HCT116 (cell line): ENCODE results near the gene UPK2. TPM values are rescaled to one million over a fixed set of nuclear protein-coding genes. Genes with fewer than 3 reads are reported as not detected.

Experiments
- ATAC-seq: fragments of 200-7000 bp; cut with Tn5 transposase; 2 replicates; pipeline ENCODE4 v1.9.1; 2020; ENCODE audit warnings: mild to moderate bottlenecking, moderate library complexity
- BruUV-seq: library from RNA; stranded (reverse); fragments of 400-500 nt; replicated peaks from 2 replicates; lab custom pipeline; 2021; lab: Mats Ljungman, UMichigan
- CTCF ChIA-PET: fragments of 300-600 bp; sonication (Branson Sonifier 250); formaldehyde crosslinking; loops from one replicate; lab custom pipeline; 2021; ENCODE audit warnings: antibody characterized with exemption; lab: Charles Lee
- POLR2A ChIA-PET: fragments of 300-600, 350-600 bp; sonication (Branson Sonifier 250); formaldehyde crosslinking; loops from one replicate; lab custom pipeline; 2021; ENCODE audit warnings: antibody characterized with exemption; lab: Charles Lee
- RAD21 ChIA-PET, 2 experiments: fragments of 300-600 bp; sonication (Branson Sonifier 250); formaldehyde crosslinking; loops; one replicate each; lab custom pipeline; 2023; ENCODE audit warnings: low total read pairs in 2 of 2; ENCODE audit not compliant: uncharacterized antibody in 2 of 2, unreplicated experiment in 2 of 2, low non-redundant PET in 1 of 2; lab: Charles Lee
- DNase-seq: peaks from one replicate; pipeline ENCODE4 v3.0.0-alpha.2; 2010; ENCODE audit warnings: low read depth, low spot score
- H2AFZ ChIP-seq: fragments of 200-600 bp; shearing (Covaris generic), sonication (generic); 2 replicates; pipeline ENCODE4 v1.6.1; 2017; ENCODE audit warnings: low read depth, mixed run types, mixed read lengths, antibody characterized with exemption, low read length; ENCODE audit not compliant: poor library complexity, severe bottlenecking
- H3K27ac ChIP-seq: 2 replicates; pipeline ENCODE4 v1.5.1; 2012; ENCODE audit warnings: low read depth, low read length
- H3K27me3 ChIP-seq: fragments of 200-600 bp; sonication (generic); 2 replicates; pipeline ENCODE4 v1.6.1; 2016; ENCODE audit warnings: mixed run types, low read length, mixed read lengths; ENCODE audit not compliant: insufficient read depth
- H3K36me3 ChIP-seq, 2 experiments: fragments of 200-500 bp in 1 of 2; fragments of 200-600 bp in 1 of 2; sonication (Bioruptor generic) in 1 of 2; sonication (generic) in 1 of 2; 2 replicates each; pipeline versions ENCODE4 v1.5.1 to v1.6.1; 2014 to 2016; ENCODE audit warnings: low read length in 2 of 2, inconsistent platforms in 1 of 2, mixed read lengths in 1 of 2, mixed run types in 1 of 2; ENCODE audit not compliant: insufficient read depth in 2 of 2, control insufficient read depth in 1 of 2
- H3K4me1 ChIP-seq, 2 experiments: fragments of 200-600 bp in 1 of 2; sonication (generic) in 1 of 2; 2 replicates each; pipeline versions ENCODE4 v1.5.1 to v1.6.1; 2012 to 2017; ENCODE audit warnings: low read length in 2 of 2, inconsistent platforms in 1 of 2, mild to moderate bottlenecking in 1 of 2, mixed read lengths in 1 of 2, mixed run types in 1 of 2, moderate library complexity in 1 of 2; ENCODE audit not compliant: insufficient read depth in 2 of 2, control insufficient read depth in 1 of 2
- H3K4me2 ChIP-seq: fragments of 200-600 bp; sonication (generic); 2 replicates; pipeline ENCODE4 v1.6.1; 2017; ENCODE audit warnings: mixed run types, low read length, mixed read lengths
- H3K4me3 ChIP-seq, 2 experiments: fragments of 200-600 bp in 1 of 2; sonication (generic) in 1 of 2; replicated peaks in 1 of 2; 2 replicates each; pipeline ENCODE4 v1.5.1; 2011 to 2016; ENCODE audit warnings: low read length in 2 of 2, control low read depth in 1 of 2, low read depth in 1 of 2, mild to moderate bottlenecking in 1 of 2, mixed read lengths in 1 of 2, mixed run types in 1 of 2
- H3K79me2 ChIP-seq: fragments of 200-600 bp; sonication (generic); 2 replicates; pipeline ENCODE4 v1.6.1; 2017; ENCODE audit warnings: mild to moderate bottlenecking, mixed run types, low read length, moderate library complexity, mixed read lengths; ENCODE audit not compliant: insufficient read depth
- H3K9ac ChIP-seq: fragments of 200-600 bp; sonication (generic); 2 replicates; pipeline ENCODE4 v1.6.1; 2016; ENCODE audit warnings: low read length, mixed read lengths
- H3K9me2 ChIP-seq: fragments of 200-600 bp; sonication (generic), shearing (Covaris generic); 2 replicates; pipeline ENCODE4 v1.6.1; 2017; ENCODE audit warnings: mixed run types, mild to moderate bottlenecking, moderate library complexity; ENCODE audit not compliant: insufficient read depth
- H3K9me3 ChIP-seq, 2 experiments: fragments of 200-500 bp in 1 of 2; fragments of 200-600 bp in 1 of 2; sonication (Bioruptor generic) in 1 of 2; sonication (generic) in 1 of 2; 2 replicates each; pipeline ENCODE4 v1.6.1; 2014 to 2017; ENCODE audit warnings: low read length in 2 of 2, mixed read lengths in 2 of 2, inconsistent platforms in 1 of 2, low read depth in 1 of 2, mild to moderate bottlenecking in 1 of 2, mixed run types in 1 of 2, moderate library complexity in 1 of 2; ENCODE audit not compliant: control insufficient read depth in 1 of 2, insufficient read depth in 1 of 2
- H4K20me1 ChIP-seq: fragments of 200-600 bp; sonication (generic), shearing (Covaris generic); 2 replicates; pipeline ENCODE4 v1.6.1; 2017; ENCODE audit warnings: mixed run types, mild to moderate bottlenecking, moderate library complexity; ENCODE audit not compliant: insufficient read depth
- CBX3 ChIP-seq: IDR thresholded peaks from 2 replicates; pipeline ENCODE4 v1.6.1; 2012; ENCODE audit warnings: low read depth
- EZH2phosphoT487 ChIP-seq: fragments of 200-600 bp; IDR thresholded peaks from 2 replicates; pipeline ENCODE4 v1.6.1; 2018; ENCODE audit warnings: antibody characterized with exemption, borderline replicate concordance
- JUND ChIP-seq: IDR thresholded peaks from 2 replicates; pipeline ENCODE4 v1.6.1; 2012
- POLR2A ChIP-seq: IDR thresholded peaks from 2 replicates; pipeline ENCODE4 v1.7.0; 2011; ENCODE audit warnings: borderline replicate concordance; ENCODE audit not compliant: insufficient read depth, insufficient read length; ENCODE audit errors: extremely low read depth
- RAD21 ChIP-seq: IDR thresholded peaks from 2 replicates; pipeline ENCODE4 v1.6.1; 2012; ENCODE audit warnings: low read depth, mild to moderate bottlenecking
- SIN3A ChIP-seq: IDR thresholded peaks from 2 replicates; pipeline ENCODE4 v1.6.1; 2012; ENCODE audit warnings: low read depth
- SRF ChIP-seq: IDR thresholded peaks from 2 replicates; pipeline ENCODE4 v1.6.1; 2012; ENCODE audit warnings: low read depth
- YY1 ChIP-seq: IDR thresholded peaks from 2 replicates; pipeline ENCODE4 v1.6.1; 2011; ENCODE audit warnings: low read length, low read depth, moderate library complexity, mild to moderate bottlenecking; ENCODE audit not compliant: insufficient replicate concordance; ENCODE audit errors: extremely low read depth
- ZFX ChIP-seq: fragments of 450-650 bp; IDR thresholded peaks from 2 replicates; pipeline ENCODE4 v1.6.1; 2017
- ZNF274 ChIP-seq: fragments of 200-500 bp; sonication (Bioruptor generic); IDR thresholded peaks from 2 replicates; pipeline ENCODE4 v1.6.1; 2014; ENCODE audit warnings: mild to moderate bottlenecking, low read depth, low read length, inconsistent platforms
- intact Hi-C: fragments of 100-400 bp; cut with micrococcal nuclease; formaldehyde crosslinking; loops from 2 replicates; pipeline ENCODE4 v1.10.0; 2022
- total RNA-seq: library from RNA; stranded (reverse); gene quantifications from one replicate; pipeline ENCODE4 v1.2.1, GENCODE V29; 2021; ENCODE audit not compliant: unreplicated experiment
- TF ChIP-seq, protein P1 (sequence below): IDR thresholded peaks from 2 replicates; pipeline ENCODE4 v1.6.1; 2012; ENCODE audit warnings: low read depth
- TF ChIP-seq, protein P2 (sequence below), 3 experiments: fragments of 200-600 bp in 1 of 3; sonication (generic) in 1 of 3; IDR thresholded peaks in 2 of 3; conservative IDR thresholded peaks in 1 of 3; 2 replicates each; pipeline ENCODE4 v1.5.1; 2012 to 2017; ENCODE audit warnings: low read depth in 2 of 3, low read length in 2 of 3, antibody characterized with exemption in 1 of 3, borderline replicate concordance in 1 of 3, control low read depth in 1 of 3, mild to moderate bottlenecking in 1 of 3, mixed read lengths in 1 of 3, mixed run types in 1 of 3, moderate library complexity in 1 of 3; ENCODE audit not compliant: insufficient read depth in 1 of 3
- TF ChIP-seq, protein P3 (sequence below): IDR thresholded peaks from 2 replicates; pipeline ENCODE4 v1.6.1; 2012

The UPK2 gene
- total RNA-seq, 1 experiment from 2014 or later: 0.42 TPM

DNA sequence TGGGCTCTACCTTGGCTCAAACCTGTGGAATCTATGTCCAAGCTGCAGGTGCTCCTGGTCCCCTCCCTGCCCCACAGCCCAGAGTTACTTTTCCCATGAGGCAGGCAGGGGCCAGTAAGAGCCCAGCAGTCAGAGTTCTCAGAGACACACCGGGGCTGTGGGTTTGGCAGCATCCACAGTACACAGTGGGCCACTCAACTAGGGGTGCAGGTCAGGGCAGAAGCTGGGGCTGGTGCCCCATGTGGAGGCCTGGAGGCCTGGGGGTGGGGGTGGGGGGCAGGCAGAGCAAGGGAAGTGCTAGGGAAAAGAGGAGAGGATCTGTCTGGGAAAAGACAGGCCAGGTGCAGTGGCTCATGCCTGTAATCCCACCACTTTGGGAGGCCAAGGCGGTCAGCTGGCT lies 2.5 kb downstream of the UPK2 start:
- no peaks in the 10 kb centered on the region for H3K36me3 ChIP-seq
- CTCF ChIA-PET: interaction anchor here (1.2 kb wide), 1 partner anchor 50 kb away, joined by 4 read pairs; no protein-coding TSS in a partner anchor
- TF ChIP-seq SIN3A (no peak), YY1 (no peak), ZFX (no peak)
- TF ChIP-seq, protein P1, sequence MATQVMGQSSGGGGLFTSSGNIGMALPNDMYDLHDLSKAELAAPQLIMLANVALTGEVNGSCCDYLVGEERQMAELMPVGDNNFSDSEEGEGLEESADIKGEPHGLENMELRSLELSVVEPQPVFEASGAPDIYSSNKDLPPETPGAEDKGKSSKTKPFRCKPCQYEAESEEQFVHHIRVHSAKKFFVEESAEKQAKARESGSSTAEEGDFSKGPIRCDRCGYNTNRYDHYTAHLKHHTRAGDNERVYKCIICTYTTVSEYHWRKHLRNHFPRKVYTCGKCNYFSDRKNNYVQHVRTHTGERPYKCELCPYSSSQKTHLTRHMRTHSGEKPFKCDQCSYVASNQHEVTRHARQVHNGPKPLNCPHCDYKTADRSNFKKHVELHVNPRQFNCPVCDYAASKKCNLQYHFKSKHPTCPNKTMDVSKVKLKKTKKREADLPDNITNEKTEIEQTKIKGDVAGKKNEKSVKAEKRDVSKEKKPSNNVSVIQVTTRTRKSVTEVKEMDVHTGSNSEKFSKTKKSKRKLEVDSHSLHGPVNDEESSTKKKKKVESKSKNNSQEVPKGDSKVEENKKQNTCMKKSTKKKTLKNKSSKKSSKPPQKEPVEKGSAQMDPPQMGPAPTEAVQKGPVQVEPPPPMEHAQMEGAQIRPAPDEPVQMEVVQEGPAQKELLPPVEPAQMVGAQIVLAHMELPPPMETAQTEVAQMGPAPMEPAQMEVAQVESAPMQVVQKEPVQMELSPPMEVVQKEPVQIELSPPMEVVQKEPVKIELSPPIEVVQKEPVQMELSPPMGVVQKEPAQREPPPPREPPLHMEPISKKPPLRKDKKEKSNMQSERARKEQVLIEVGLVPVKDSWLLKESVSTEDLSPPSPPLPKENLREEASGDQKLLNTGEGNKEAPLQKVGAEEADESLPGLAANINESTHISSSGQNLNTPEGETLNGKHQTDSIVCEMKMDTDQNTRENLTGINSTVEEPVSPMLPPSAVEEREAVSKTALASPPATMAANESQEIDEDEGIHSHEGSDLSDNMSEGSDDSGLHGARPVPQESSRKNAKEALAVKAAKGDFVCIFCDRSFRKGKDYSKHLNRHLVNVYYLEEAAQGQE: no peak
- TF ChIP-seq, all 23 proteins: peak for 0
- no peaks in the 10 kb centered on the region for H3K9me3 ChIP-seq
- no peak overlapping the region for H3K4me2 ChIP-seq
- no peaks in the 10 kb centered on the region for H4K20me1 ChIP-seq
- no peak for ATAC-seq
- intact Hi-C loops: loop anchor here (5.0 kb wide), 1 partner anchor 361 kb away; no protein-coding TSS in a partner anchor
- BruUV-seq: no TSS peak
- no peaks in the 10 kb centered on the region for H3K9me2 ChIP-seq
- ChIA-PET POLR2A (interaction anchor here (1.5 kb wide), 1 partner anchor 10 kb away, joined by 4 read pairs; no protein-coding TSS in a partner anchor), RAD21 (interaction anchor here in 1 of 2 experiments (0.6 kb wide), 1 partner anchor 143 kb away, joined by 5 read pairs; no protein-coding TSS in a partner anchor)
- DNase-seq: no peak
- H3K27ac ChIP-seq: no peak overlapping the region
- peaks cover 0 to 18% of the 10 kb centered on the region in 2 experiments; a peak in 2 of 4 replicates for H3K4me1 ChIP-seq
- H3K79me2 ChIP-seq: no peaks in the 10 kb centered on the region
- no peak overlapping the region for H3K4me3 ChIP-seq
- H3K9ac ChIP-seq: no peak overlapping the region
- H3K27me3 ChIP-seq: no peaks in the 10 kb centered on the region
- no peak overlapping the region for H2AFZ ChIP-seq

DNA sequence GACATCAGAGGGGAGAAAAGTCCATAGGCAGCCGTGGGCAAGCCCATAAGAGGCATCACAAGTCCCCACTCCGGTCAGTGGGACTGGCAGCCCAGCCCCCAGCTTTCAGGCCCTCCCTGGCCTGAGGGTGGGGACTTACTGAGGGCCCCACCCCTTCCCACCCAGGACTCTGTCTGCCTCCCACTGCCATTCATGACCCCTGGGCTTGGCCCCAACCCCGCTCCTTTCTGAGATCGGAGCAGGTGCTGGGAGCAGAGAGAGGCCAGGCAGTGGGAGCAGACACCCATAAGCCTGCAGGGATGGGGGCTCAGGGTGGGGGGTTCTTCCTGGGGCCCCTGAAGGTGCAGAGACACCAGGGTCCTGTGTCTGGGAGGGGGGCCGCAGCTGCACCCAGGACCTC lies 5.1 kb downstream of the UPK2 start:
- Histone ChIP-seq H3K9me3 (no peaks in the 10 kb centered on the region), H3K4me3 (no peak overlapping the region), H3K79me2 (no peaks in the 10 kb centered on the region), H4K20me1 (no peaks in the 10 kb centered on the region), H3K9ac (no peak overlapping the region), H3K9me2 (no peaks in the 10 kb centered on the region), H2AFZ (no peak overlapping the region), H3K4me1 (peaks cover 0 to 6% of the 10 kb centered on the region in 2 experiments; a peak in 2 of 4 replicates), H3K27me3 (no peaks in the 10 kb centered on the region), H3K36me3 (no peaks in the 10 kb centered on the region), H3K4me2 (no peak overlapping the region), H3K27ac (no peak overlapping the region)
- DNase-seq (no peak), ATAC-seq (no peak)
- ChIA-PET POLR2A (interaction anchor here (0.9 to 1.1 kb wide), 2 partner anchors 52 to 272 kb away, joined by 3 to 4 read pairs; no protein-coding TSS in a partner anchor), CTCF (interaction anchor here (0.9 kb wide), 1 partner anchor 379 kb away, joined by 3 read pairs; no protein-coding TSS in a partner anchor), RAD21 (no interaction called here)
- intact Hi-C loops: no loop called here
- no TSS peak for BruUV-seq
- no peak for TF ChIP-seq EZH2phosphoT487
- TF ChIP-seq POLR2A: no peak
- TF ChIP-seq RAD21: no peak
- no peak for TF ChIP-seq ZNF274
- no peak for TF ChIP-seq CBX3
- TF ChIP-seq, protein P2, sequence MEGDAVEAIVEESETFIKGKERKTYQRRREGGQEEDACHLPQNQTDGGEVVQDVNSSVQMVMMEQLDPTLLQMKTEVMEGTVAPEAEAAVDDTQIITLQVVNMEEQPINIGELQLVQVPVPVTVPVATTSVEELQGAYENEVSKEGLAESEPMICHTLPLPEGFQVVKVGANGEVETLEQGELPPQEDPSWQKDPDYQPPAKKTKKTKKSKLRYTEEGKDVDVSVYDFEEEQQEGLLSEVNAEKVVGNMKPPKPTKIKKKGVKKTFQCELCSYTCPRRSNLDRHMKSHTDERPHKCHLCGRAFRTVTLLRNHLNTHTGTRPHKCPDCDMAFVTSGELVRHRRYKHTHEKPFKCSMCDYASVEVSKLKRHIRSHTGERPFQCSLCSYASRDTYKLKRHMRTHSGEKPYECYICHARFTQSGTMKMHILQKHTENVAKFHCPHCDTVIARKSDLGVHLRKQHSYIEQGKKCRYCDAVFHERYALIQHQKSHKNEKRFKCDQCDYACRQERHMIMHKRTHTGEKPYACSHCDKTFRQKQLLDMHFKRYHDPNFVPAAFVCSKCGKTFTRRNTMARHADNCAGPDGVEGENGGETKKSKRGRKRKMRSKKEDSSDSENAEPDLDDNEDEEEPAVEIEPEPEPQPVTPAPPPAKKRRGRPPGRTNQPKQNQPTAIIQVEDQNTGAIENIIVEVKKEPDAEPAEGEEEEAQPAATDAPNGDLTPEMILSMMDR (IDR thresholded peaks at IDR 0.05 in 2 of 3, conservative IDR thresholded peaks at IDR 0.05 in 1 of 3; ENCODE audit: borderline replicate concordance in 1 of 3, insufficient read depth in 1 of 3, low read depth in 2 of 3, low read length in 2 of 3): no peak
- no peak for TF ChIP-seq JUND
- no peak for TF ChIP-seq ZFX
- TF ChIP-seq SRF: no peak
- TF ChIP-seq, protein P3, sequence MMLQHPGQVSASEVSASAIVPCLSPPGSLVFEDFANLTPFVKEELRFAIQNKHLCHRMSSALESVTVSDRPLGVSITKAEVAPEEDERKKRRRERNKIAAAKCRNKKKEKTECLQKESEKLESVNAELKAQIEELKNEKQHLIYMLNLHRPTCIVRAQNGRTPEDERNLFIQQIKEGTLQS: no peak
